ENCODE data around the gene KCNT2.

The KCNT2 gene

DNA sequence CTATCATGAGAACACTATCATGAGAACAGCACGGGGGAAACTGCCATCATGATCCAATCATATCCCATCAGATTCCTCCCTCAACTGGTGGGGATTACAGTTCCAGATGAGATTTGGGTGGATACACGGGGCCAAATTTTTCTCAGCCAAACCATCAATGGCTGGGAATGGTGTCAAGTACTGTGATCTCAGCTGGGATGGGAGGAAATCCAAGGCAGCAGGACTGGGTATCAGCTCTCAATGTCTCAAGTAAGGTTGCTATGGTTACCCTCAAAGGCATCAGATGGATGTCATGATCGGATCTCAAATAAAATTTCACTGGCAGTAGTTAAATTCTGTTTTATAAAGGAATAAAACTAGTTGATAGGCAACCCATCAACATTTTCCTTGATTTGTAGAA, 399.0 kb downstream of the KCNT2 start:
- no peak for DNase-seq (ENCODE audit: extremely low read depth in 1 of 2, low read depth in 1 of 2)

DNA sequence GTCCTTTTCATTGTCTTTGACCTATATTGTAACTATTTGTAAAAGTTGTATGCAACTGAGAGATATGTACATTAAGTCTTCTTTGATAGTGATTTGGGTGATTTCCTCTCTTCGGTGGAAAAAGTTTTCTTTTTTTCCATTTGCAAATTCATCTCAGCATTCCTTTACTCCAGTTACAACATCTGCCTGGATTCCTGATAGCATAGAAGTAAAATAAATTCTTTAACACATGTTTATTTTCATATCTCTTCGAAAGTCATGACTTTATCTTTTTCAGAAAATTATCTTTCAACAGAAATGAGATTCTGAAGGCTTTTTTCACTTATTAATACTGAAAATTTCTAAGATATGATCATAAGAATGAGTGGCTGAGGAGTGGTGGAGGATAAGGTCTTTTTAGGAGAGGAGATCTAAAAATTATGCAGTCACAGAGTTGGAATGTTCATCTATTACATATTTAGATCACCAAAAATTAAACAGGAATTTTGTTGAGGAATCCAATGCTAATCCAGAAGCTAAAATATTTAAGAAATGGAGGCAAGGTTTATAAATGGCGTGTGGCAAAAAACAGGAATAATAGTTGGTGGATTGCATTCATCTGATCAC, 400.5 kb downstream of the KCNT2 start:
- DNase-seq (ENCODE audit: extremely low read depth in 1 of 2, low read depth in 1 of 2): no peak

DNA sequence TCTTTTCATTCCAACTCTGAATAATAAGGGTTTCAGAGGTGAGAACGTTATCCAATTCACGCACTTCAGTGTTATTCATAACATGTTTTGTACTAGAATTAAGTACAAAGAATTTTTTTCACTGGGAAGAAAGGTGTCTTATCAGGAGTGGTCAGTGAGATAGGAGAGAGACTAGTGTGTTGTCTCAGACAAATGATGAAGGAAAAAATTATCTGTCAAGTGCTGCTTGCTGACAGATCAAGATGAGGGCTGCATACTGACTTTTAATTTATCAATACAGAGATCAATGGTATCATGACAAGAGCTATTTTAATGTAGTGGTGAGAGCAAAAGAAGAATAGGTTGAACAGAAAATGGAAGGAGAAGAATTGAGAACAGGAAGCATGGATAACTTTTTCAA, 402.4 kb downstream of the KCNT2 start:
- DNase-seq (ENCODE audit: extremely low read depth in 1 of 2, low read depth in 1 of 2): no peak

DNA sequence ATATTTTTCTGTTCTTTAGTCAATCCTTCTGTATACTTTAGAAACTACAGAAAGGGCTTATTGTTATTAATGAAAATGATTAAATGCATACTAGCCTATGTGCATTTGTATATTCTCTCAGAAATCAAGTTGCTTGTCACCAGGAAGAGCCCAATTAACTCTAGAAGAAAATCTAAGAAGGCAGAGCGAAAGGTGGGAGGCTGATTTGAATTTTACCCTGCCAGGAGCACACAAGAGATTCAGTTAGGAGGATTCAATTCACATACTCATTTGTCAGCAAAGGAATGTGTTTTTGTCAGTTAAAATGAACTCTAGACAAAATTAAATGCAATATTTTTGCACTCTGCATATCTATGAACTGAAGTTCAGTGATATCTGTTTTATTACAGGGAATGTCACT, 411.8 kb downstream of the KCNT2 start:
- DNase-seq (ENCODE audit: extremely low read depth in 1 of 2, low read depth in 1 of 2): no peak

DNA sequence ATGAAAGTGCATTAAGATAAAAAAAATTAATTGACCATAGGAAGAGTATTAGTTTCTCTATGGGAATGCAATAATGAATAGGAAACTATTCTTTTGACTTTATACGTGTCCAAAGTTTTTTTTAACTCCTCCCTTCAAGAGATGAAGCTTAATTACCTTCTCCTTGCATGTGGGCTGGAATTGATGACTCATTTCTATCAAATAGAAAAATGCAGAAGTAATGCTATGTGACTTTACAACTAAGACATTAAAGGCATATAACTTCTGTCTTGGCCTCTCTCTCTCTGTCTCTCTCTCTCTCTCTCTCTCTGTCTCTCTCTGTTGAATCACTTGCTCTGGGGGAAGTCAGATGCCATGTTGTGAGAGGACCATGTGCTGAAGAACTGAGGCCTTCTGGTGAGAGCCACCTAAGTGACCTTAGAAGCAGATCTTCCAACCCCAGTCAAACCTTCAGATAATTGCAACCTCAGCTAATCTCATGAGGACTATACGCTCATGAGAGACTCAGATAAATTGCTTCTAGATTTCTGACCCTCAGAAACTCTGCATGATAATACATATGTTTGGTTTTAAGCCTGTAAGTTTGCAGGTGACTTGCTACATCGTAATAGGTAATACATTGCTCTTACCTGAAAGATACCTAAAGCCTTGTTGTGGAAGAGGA, 414.2 kb downstream of the KCNT2 start:
- DNase-seq (ENCODE audit: extremely low read depth in 1 of 2, low read depth in 1 of 2): no peak

DNA sequence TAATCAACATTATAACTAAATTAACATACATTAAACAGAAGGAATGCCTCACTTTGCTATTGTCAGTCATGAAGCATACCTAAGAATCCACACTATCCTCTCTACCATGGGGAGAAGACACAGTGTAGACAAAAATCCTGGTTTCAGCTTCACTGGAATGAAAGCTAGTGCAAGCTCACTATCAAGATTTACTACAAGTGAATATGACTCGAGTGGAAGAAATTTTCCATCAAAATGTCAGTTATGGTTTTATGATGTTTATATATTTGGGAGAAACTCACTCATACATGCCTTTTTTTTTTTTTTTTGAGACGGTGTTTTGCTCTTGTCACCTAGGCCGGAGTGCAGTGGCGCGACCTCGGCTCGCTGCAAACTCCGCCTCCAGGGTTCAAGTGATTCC, 424.3 kb downstream of the KCNT2 start:
- no peak for DNase-seq (ENCODE audit: extremely low read depth in 1 of 2, low read depth in 1 of 2)

DNA sequence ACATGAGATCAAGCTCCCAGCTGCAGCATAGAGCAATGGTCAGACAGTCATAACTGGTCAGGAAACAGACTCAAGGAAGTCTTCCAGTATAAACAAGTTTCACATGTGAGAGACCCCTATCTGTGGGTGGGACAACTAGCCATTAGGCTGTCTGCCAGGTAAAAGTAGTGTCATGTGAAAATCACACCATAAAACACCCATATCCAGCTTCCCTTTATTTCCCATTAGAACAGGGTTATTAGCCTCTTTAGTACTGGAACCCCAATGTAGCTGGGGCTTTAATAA, 426.7 kb downstream of the KCNT2 start:
- no peak for DNase-seq (ENCODE audit: extremely low read depth in 1 of 2, low read depth in 1 of 2)

DNA sequence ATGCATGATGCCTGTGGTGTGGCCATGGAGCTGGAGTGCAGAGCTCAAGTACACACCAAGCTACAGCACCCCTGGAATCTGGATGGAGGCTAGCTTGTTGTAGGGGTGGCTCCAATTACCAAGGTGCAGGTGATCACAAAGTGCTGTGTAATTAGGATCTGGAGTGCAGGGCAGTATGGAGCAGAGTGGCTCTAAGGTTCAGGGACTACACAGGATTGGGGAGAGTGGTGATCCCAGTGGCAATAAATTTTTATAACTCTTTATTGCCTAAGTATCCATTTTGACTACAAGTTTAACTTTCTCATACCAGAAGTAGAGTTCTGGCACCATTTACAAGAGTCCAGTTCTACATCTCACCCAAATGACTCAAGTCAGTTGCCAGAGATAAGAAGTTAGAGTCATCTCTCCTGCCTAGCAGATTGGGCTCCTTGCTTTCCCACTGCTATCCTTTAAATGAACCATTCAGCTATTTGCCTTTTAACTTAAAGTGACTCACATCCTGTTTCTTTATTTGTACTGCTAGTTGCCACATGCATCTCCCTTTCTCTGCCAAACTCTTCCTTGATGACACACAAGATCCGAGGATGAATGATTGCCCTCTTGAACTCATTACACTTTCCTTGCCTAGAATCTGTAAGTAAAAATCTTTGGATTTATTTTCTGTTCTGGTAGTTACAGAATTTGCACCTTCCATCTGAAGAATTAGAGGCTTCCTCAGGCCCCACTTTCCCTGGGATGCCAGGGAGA, 427.2 kb downstream of the KCNT2 start:
- DNase-seq (ENCODE audit: extremely low read depth in 1 of 2, low read depth in 1 of 2): no peak

DNA sequence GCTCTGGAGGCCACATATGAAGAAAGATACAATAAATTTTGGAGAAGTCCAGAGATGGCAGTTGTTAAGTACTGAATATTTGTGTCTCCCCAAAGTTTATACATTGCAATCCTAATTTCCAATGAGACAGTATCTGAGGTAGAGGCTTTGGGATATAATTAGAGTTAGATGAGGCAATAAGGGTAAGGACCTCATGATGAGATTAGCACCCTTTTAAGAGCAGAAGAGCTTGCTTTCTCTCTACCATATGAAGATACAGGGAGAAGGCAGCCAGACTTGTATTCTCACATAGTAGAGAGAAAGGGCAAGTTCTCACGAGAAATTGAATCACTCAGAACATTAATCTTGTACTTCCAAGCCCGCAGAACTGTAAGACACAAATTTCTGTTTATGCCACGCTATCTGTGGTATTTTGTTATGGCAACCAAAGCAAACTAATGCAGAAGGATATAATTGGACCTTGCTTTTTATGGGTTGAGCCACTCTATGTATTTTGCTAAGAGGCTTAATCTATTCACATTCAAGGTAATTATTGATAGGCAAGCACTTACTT, 430.1 kb downstream of the KCNT2 start:
- DNase-seq (ENCODE audit: extremely low read depth in 1 of 2, low read depth in 1 of 2): no peak
